AG04450 (cell line): ENCODE results near the gene ANO8. TPM values are rescaled to one million over a fixed set of nuclear protein-coding genes. Genes with fewer than 3 reads are reported as not detected.

ENCODE experiments used
- CTCF ChIA-PET: fragments of 300-600, 350-600 bp; formaldehyde crosslinking; extraction: SDS; loops from one replicate; lab custom pipeline; 2022; ENCODE audit warnings: antibody characterized with exemption, inconsistent platforms; lab: Charles Lee
- POLR2A ChIA-PET: fragments of 350-600 bp; formaldehyde crosslinking; extraction: SDS; loops from one replicate; lab custom pipeline; 2021; ENCODE audit warnings: antibody characterized with exemption, inconsistent platforms; lab: Yijun Ruan, JAX
- DNase-seq: peaks from one replicate; pipeline ENCODE4 v3.0.0-alpha.2; 2011; ENCODE audit warnings: low read depth, low spot score
- H3K27ac ChIP-seq: one replicate; pipeline ENCODE4 v1.5.1; 2012; ENCODE audit warnings: low read depth, low read length, control low read depth
- H3K27me3 ChIP-seq: one replicate; pipeline ENCODE4 v1.6.0; 2012; ENCODE audit warnings: low read length; ENCODE audit not compliant: control insufficient read depth, insufficient read depth
- H3K4me3 ChIP-seq: 2 replicates; pipeline ENCODE4 v1.5.1; 2011; ENCODE audit warnings: mild to moderate bottlenecking, low read depth, low read length, control low read depth
- H3K9me3 ChIP-seq: 2 replicates; pipeline ENCODE4 v1.5.1; 2012; ENCODE audit warnings: low read length; ENCODE audit not compliant: control insufficient read depth, insufficient read depth
- CTCF ChIP-seq: IDR thresholded peaks from 2 replicates; pipeline ENCODE4 v1.5.1; 2011; ENCODE audit warnings: low read depth, low read length, control low read depth, inconsistent platforms
- polyA plus RNA-seq: library from polyadenylated mRNA; depleted of rRNA; stranded (reverse); fragments of >200 nt; gene quantifications from 2 replicates; pipeline ENCODE4 v1.2.3, GENCODE V29; 2011

Gene ANO8
- polyA plus RNA-seq, 1 experiment: 1.8 TPM

- POLR2A ChIA-PET: no interaction called here
- no peak overlapping the region for H3K4me3 ChIP-seq
- CTCF ChIA-PET: no interaction called here
- H3K27ac ChIP-seq: no peak overlapping the region
- no peaks in the 10 kb centered on the region for H3K27me3 ChIP-seq
- TF ChIP-seq CTCF: no peak
- H3K9me3 ChIP-seq: peaks cover 3% of the 10 kb centered on the region; the same call in 1 of the 2 replicates
- DNase-seq: no peak
Observed at GRCh38 chr19:17319473-17320238, 15.0 kb downstream of the ANO8 start.

GRCh38 chr19:17318966-17319365 is 15.7 kb downstream of the ANO8 start:
- Histone ChIP-seq H3K27ac (no peak overlapping the region), H3K9me3 (peaks cover 3% of the 10 kb centered on the region; the same call in 1 of the 2 replicates), H3K4me3 (no peak overlapping the region), H3K27me3 (no peaks in the 10 kb centered on the region)
- TF ChIP-seq CTCF: no peak
- CTCF ChIA-PET: no interaction called here
- POLR2A ChIA-PET: no interaction called here
- DNase-seq: no peak

- no peak for DNase-seq
- no peak overlapping the region for H3K27ac ChIP-seq
- H3K4me3 ChIP-seq: no peak overlapping the region
- CTCF ChIA-PET: interaction anchor here (0.7 kb wide), 1 partner anchor 52 kb away, joined by 6 read pairs; no protein-coding TSS in a partner anchor
- no peak for TF ChIP-seq CTCF
- peaks cover 7% of the 10 kb centered on the region; the same call in 1 of the 2 replicates for H3K9me3 ChIP-seq
- no peaks in the 10 kb centered on the region for H3K27me3 ChIP-seq
- POLR2A ChIA-PET: interaction anchor here (0.6 kb wide), 1 partner anchor 57 kb away, joined by 5 read pairs; no protein-coding TSS in a partner anchor
Observed at GRCh38 chr19:17314007-17314593, 20.6 kb downstream of the ANO8 start.

- no peaks in the 10 kb centered on the region for H3K27me3 ChIP-seq
- POLR2A ChIA-PET: interaction anchor here (1.0 kb wide), 1 partner anchor 21 kb away, joined by 3 read pairs; no protein-coding TSS in a partner anchor
- TF ChIP-seq CTCF: no peak
- DNase-seq: no peak
- CTCF ChIA-PET: no interaction called here
- H3K27ac ChIP-seq: peak overlapping the region; percentile 39
- H3K4me3 ChIP-seq: no peak overlapping the region
- peaks cover 7% of the 10 kb centered on the region; the same call in 1 of the 2 replicates for H3K9me3 ChIP-seq
Observed at GRCh38 chr19:17312189-17313113, 22.2 kb downstream of the ANO8 start.
